A549 (cell line): ENCODE measurements around the gene FYB1. TPM values are rescaled to one million over a fixed set of nuclear protein-coding genes. Genes with fewer than 3 reads are reported as not detected.
A peak's percentile ranks its signal among the peaks of the same experiment; 100 is the strongest.

ENCODE experiments used
- ATAC-seq, 2 experiments: fragments of 200-7000 bp in 1 of 2; fragments of >200 bp in 1 of 2; cut with Nextera tagmentation in 1 of 2; cut with Tn5 transposase in 1 of 2; 3 replicates each; pipeline versions ENCODE4 v1.8.0 to v1.9.1; 2018 to 2020; ENCODE audit warnings: mild to moderate bottlenecking in 1 of 2, moderate library complexity in 1 of 2
- CTCF ChIA-PET: fragments of 300-600 bp; sonication (Branson Sonifier 250); formaldehyde crosslinking; extraction: SDS; loops from one replicate; lab custom pipeline; 2021; ENCODE audit warnings: antibody characterized with exemption, inconsistent platforms; lab: Yijun Ruan, JAX
- POLR2A ChIA-PET: fragments of 350-600 bp; formaldehyde crosslinking; extraction: SDS; loops from one replicate; lab custom pipeline; 2021; ENCODE audit warnings: antibody characterized with exemption, inconsistent platforms; lab: Yijun Ruan, JAX
- DNase-seq, 2 experiments: peaks; one replicate each; pipeline versions ENCODE4 v3.0.0 to v3.0.0-alpha.2; 2011 to 2016; ENCODE audit warnings: low read depth in 1 of 2, low spot score in 1 of 2
- FAIRE-seq: peaks from 2 replicates; lab custom pipeline; 2011; peaks lifted over from hg19 to GRCh38; lab: Jason Lieb, UNC
- H3K27ac ChIP-seq, 2 experiments: fragments of >200 bp; sonication (Bioruptor Twin); formaldehyde crosslinking; 3 replicates each; pipeline ENCODE4 v1.5.1; 2016 to 2017
- H3K4me1 ChIP-seq: fragments of >200 bp; sonication (Bioruptor Twin); formaldehyde crosslinking; 3 replicates; pipeline ENCODE4 v1.6.1; 2016
- H3K4me2 ChIP-seq: fragments of >200 bp; sonication (Bioruptor Twin); formaldehyde crosslinking; 3 replicates; pipeline ENCODE4 v1.6.1; 2016
- H3K4me3 ChIP-seq: fragments of >200 bp; sonication (Bioruptor Twin); formaldehyde crosslinking; 3 replicates; pipeline ENCODE4 v1.5.1; 2016
- H3K9me3 ChIP-seq: fragments of >200 bp; sonication (Bioruptor Twin); formaldehyde crosslinking; 3 replicates; pipeline ENCODE4 v1.6.1; 2016
- ATOH8 ChIP-seq: fragments of 250-450 bp; sonication (Bioruptor Pico); IDR thresholded peaks from 2 replicates; pipeline ENCODE4 v1.5.0; 2020; ENCODE audit warnings: low read depth, mild to moderate bottlenecking, moderate library complexity
- BCL3 ChIP-seq: fragments of >200 bp; sonication (Bioruptor Twin); formaldehyde crosslinking; IDR thresholded peaks from 3 replicates; pipeline ENCODE4 v1.6.1; 2016
- CBX8 ChIP-seq: fragments of 200-600 bp; sonication (generic); IDR thresholded peaks from 2 replicates; pipeline ENCODE4 v1.6.1; 2016
- CTCF ChIP-seq: fragments of >200 bp; sonication (Bioruptor Twin); formaldehyde crosslinking; IDR thresholded peaks from 3 replicates; pipeline ENCODE4 v1.5.1; 2016
- EHMT2 ChIP-seq: fragments of 200-600 bp; sonication (generic); IDR thresholded peaks from 2 replicates; pipeline ENCODE4 v1.6.1; 2016; ENCODE audit warnings: antibody characterized with exemption, low read depth, mild to moderate bottlenecking, moderate library complexity
- ELK1 ChIP-seq: fragments of 150-350 bp; IDR thresholded peaks from 2 replicates; pipeline ENCODE4 v1.6.1; 2014; ENCODE audit warnings: low read depth, mild to moderate bottlenecking, low read length
- EP300 ChIP-seq, 2 experiments: fragments of >200 bp; sonication (Bioruptor Twin); formaldehyde crosslinking; IDR thresholded peaks; 2 replicates in 1 of 2; 3 replicates in 1 of 2; pipeline ENCODE4 v1.6.1; 2016 to 2017
- FOSB ChIP-seq: fragments of 250-450 bp; sonication (Bioruptor Pico); IDR thresholded peaks from 2 replicates; pipeline ENCODE4 v1.5.0; 2020; ENCODE audit warnings: mild to moderate bottlenecking, moderate library complexity
- HES2 ChIP-seq: fragments of >200 bp; sonication (Bioruptor Twin); formaldehyde crosslinking; IDR thresholded peaks from 2 replicates; pipeline ENCODE4 v1.6.1; 2016
- HOXB5 ChIP-seq: fragments of 250-450 bp; sonication (Bioruptor Pico); IDR thresholded peaks from 2 replicates; pipeline ENCODE4 v1.5.0; 2020; ENCODE audit warnings: mild to moderate bottlenecking, moderate library complexity
- JUNB ChIP-seq: fragments of >200 bp; sonication (Bioruptor Twin); formaldehyde crosslinking; IDR thresholded peaks from 2 replicates; pipeline ENCODE4 v1.6.1; 2016
- POLR2AphosphoS2 ChIP-seq: conservative IDR thresholded peaks from 2 replicates; pipeline ENCODE4 v1.6.1; 2012; ENCODE audit warnings: low read length, improper control_type of control experiment, inconsistent platforms
- RAD21 ChIP-seq, 2 experiments: fragments of >200 bp in 1 of 2; sonication (Bioruptor Twin) in 1 of 2; formaldehyde crosslinking in 1 of 2; IDR thresholded peaks in 1 of 2; conservative IDR thresholded peaks in 1 of 2; 2 replicates in 1 of 2; 3 replicates in 1 of 2; pipeline ENCODE4 v1.6.1; 2012 to 2018; ENCODE audit warnings: inconsistent platforms in 1 of 2
- RCOR1 ChIP-seq: fragments of 150-350 bp; IDR thresholded peaks from 2 replicates; pipeline ENCODE4 v1.6.1; 2014; ENCODE audit warnings: antibody characterized with exemption, low read length, low read depth
- TFCP2L1 ChIP-seq: fragments of 250-450 bp; sonication (Bioruptor Pico); IDR thresholded peaks from 2 replicates; pipeline ENCODE4 v1.5.0; 2021; ENCODE audit warnings: mild to moderate bottlenecking
- USF2 ChIP-seq: fragments of 450-650 bp; IDR thresholded peaks from 2 replicates; pipeline ENCODE4 v1.6.1; 2014; ENCODE audit warnings: antibody characterized with exemption
- ZC3H11A ChIP-seq: fragments of 450-650 bp; IDR thresholded peaks from 2 replicates; pipeline ENCODE4 v1.6.1; 2014; ENCODE audit warnings: antibody characterized with exemption, mild to moderate bottlenecking
- WGBS: methylation state at CpG from one replicate; pipeline ENCODE4 v1.1.6; 2017; ENCODE audit errors: missing lambda C conversion rate; 5-methylcytosine and 5-hydroxymethylcytosine counted together
- polyA plus RNA-seq, 4 experiments: library from polyadenylated mRNA; depleted of rRNA in 3 of 4; stranded (reverse); fragments of >200 nt; fragmentation: RNase III in 1 of 4; extraction: RNeasy Plus Mini Kit Qiagen cat#74134 plus additional on column Dnase treatment in 1 of 4; gene quantifications; 2 replicates in 3 of 4; 3 replicates in 1 of 4; pipeline ENCODE4 v1.2.3, GENCODE V29; 2011 to 2017

The FYB1 gene
- polyA plus RNA-seq, 2 of the 4 experiments (the other 2 are of a cell fraction), result 7.4 to 34.6 TPM

GRCh38 chr5:39137819-39138451, 81.4 kb downstream of the FYB1 start (continued):
- no peak for TF ChIP-seq USF2
- no peak for TF ChIP-seq CBX8
- TF ChIP-seq FOSB (CRISPR knock-in tag), result no peak
- no peak for TF ChIP-seq TFCP2L1
- TF ChIP-seq EHMT2, result no peak
- peak; percentile 55 for TF ChIP-seq CTCF
- TF ChIP-seq EP300 (IDR thresholded peaks at IDR 0.05), result no peak
- 0 out of 2 replicates have a peak, but pooled peaks have one; percentile 18 for TF ChIP-seq HOXB5 (CRISPR knock-in tag)
- TF ChIP-seq RAD21 (conservative IDR thresholded peaks at IDR 0.05 in 1 of 2, IDR thresholded peaks at IDR 0.05 in 1 of 2), result peak; percentile 43 to 46; a peak in 4 of 5 replicates
- no peak for TF ChIP-seq ELK1
- TF ChIP-seq ATOH8 (CRISPR knock-in tag), result no peak
- TF ChIP-seq BCL3, result no peak
- TF ChIP-seq ZC3H11A, result no peak
- no peak for TF ChIP-seq HES2

DNA sequence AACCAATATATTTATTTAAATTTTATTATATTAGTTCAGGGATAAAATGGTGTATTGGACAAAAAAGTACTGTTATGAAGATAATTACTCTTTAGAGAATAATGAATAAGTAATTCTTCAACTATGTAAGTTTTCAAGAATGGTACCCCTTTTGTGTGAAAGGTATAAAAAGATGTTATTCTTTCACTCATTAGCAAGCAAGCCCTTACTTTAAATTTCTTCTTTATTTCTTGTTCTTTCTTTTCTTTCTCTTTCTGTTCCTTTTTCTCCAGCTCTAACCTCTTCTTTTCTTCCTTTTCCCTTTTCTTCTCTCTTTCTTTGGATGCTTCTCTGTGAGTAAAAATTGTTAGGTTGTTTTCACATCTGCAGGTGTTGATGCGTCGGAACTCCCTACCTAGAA, 82.0 kb downstream of the FYB1 start:
- CTCF ChIA-PET, result interaction anchor here (0.9 to 1.8 kb wide), 6 partner anchors 17 to 144 kb away, joined by 3 to 10 read pairs (median 6); no protein-coding TSS in a partner anchor
- Histone ChIP-seq H3K4me2 (peak overlapping the region; percentile 69), H3K27ac (peak overlapping the region; percentile 71 to 75), H3K4me3 (no peak overlapping the region), H3K4me1 (peaks cover 50% of the 10 kb centered on the region), H3K9me3 (no peaks in the 10 kb centered on the region)
- 82% methylated on average over 2 of the region's 2 CpGs for WGBS
- POLR2A ChIA-PET, result interaction anchor here (1.2 kb wide), 1 partner anchor 36 kb away, joined by 3 read pairs; no protein-coding TSS in a partner anchor
- FAIRE-seq (no peak), DNase-seq (no peak), ATAC-seq (no peak)
- TF ChIP-seq USF2, result no peak
- TF ChIP-seq POLR2AphosphoS2, result no peak
- TF ChIP-seq RCOR1, result no peak
- TF ChIP-seq JUNB, result no peak
